Measurements from ENCODE around the gene SCG3. TPM values are rescaled to one million over a fixed set of nuclear protein-coding genes. Genes with fewer than 3 reads are reported as not detected.

The SCG3 gene
- polyA plus RNA-seq, 1 of the 3 experiments (the other 2 are of a cell fraction) = 0.16 TPM

DNA sequence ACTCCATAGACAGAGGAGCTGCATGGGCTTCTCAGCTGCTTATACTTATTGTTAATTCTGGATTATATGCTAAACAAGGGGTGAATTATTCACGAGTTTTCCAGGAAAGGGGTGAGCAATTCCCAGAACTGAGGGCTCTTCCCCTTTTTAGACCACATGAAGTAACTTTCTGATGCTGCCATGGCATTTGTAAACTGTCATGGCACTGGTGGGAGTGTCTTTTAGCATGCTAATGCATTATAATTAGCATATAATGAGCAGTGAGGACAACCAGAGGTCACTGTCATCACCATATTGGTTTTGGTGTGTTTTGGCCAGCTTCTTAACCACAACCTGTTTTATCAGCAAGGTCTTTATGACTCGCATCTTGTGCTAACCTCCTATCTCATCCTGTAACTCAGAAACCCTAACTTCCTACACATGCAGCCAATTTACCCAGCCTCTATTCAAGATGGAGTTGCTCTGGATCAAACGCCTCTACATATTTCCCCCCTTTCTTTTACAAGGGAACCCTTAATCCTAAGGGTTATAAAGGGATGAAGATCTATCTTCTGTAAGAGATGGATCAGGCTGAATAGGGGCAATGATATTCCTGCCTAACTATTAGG, 46.6 kb upstream of the SCG3 start:
- Histone ChIP-seq H3K36me3 (replicated peaks in 1 of 2; ENCODE audit: control insufficient read depth in 1 of 2, insufficient read depth in 2 of 2, low read length in 1 of 2) (no peaks in the 10 kb centered on the region), H3F3A (replicated peaks; ENCODE audit: insufficient read depth) (no peaks in the 10 kb centered on the region), H3K4me3 (ENCODE audit: low read depth in 2 of 2, low read length in 1 of 2) (no peak overlapping the region), H3K9me2 (no peaks in the 10 kb centered on the region), H3K27me3 (ENCODE audit: insufficient read depth) (no peaks in the 10 kb centered on the region), H2AFZ (ENCODE audit: low read depth) (no peak overlapping the region), H3K4me1 (ENCODE audit: control insufficient read depth in 1 of 2, insufficient read depth in 2 of 2, low read depth in 1 of 2, low read length in 1 of 2) (no peaks in the 10 kb centered on the region), H3K79me2 (ENCODE audit: insufficient read depth) (no peaks in the 10 kb centered on the region), H4K20me1 (ENCODE audit: insufficient read depth) (no peaks in the 10 kb centered on the region), H3K9ac (no peak overlapping the region), H3K27ac (ENCODE audit: low read depth in 2 of 2, low read length in 1 of 2) (no peak overlapping the region), H3K4me2 (no peak overlapping the region), H3K9me3 (no peaks in the 10 kb centered on the region)
- ChIA-PET CTCF (interaction anchor here (1.1 to 3.5 kb wide), 3 partner anchors 15 to 141 kb away, joined by 3 to 16 read pairs (median 5); no protein-coding TSS in a partner anchor), POLR2A (no interaction called here)
- no peak for DNase-seq
- WGBS (ENCODE audit: low lambda C conversion rate) = 40% methylated on average over 3 of the region's 3 CpGs
- TF ChIP-seq NRF1 (IDR thresholded peaks at IDR 0.05; ENCODE audit: low read depth, low read length) (no peak), RXRA (IDR thresholded peaks at IDR 0.05; ENCODE audit: borderline replicate concordance, low read depth) (no peak), RFX5 (IDR thresholded peaks at IDR 0.05; ENCODE audit: low read length) (no peak), MXI1 (IDR thresholded peaks at IDR 0.05; ENCODE audit: low read depth, low read length) (no peak), TEAD4 (IDR thresholded peaks at IDR 0.05; ENCODE audit: borderline replicate concordance, insufficient read depth) (no peak), CHD2 (IDR thresholded peaks at IDR 0.05; ENCODE audit: low read length, partially characterized antibody) (no peak), FOSL2 (IDR thresholded peaks at IDR 0.05; ENCODE audit: borderline replicate concordance, low read depth) (no peak), RAD21 (IDR thresholded peaks at IDR 0.05; ENCODE audit: low read length) (no peak), YY1 (IDR thresholded peaks at IDR 0.05; ENCODE audit: low read depth) (no peak), FOXM1 (IDR thresholded peaks at IDR 0.05; ENCODE audit: low read depth) (no peak), POLR2AphosphoS5 (IDR thresholded peaks at IDR 0.05; ENCODE audit: low read depth, low read length) (no peak), ELF1 (IDR thresholded peaks at IDR 0.05) (no peak), EZH2phosphoT487 (IDR thresholded peaks at IDR 0.05; ENCODE audit: borderline replicate concordance, low read depth) (no peak), GATA2 (CRISPR knock-in tag; IDR thresholded peaks at IDR 0.05) (no peak), MEF2A (IDR thresholded peaks at IDR 0.05; ENCODE audit: borderline replicate concordance, low read depth) (no peak)
- TF ChIP-seq, protein P1, sequence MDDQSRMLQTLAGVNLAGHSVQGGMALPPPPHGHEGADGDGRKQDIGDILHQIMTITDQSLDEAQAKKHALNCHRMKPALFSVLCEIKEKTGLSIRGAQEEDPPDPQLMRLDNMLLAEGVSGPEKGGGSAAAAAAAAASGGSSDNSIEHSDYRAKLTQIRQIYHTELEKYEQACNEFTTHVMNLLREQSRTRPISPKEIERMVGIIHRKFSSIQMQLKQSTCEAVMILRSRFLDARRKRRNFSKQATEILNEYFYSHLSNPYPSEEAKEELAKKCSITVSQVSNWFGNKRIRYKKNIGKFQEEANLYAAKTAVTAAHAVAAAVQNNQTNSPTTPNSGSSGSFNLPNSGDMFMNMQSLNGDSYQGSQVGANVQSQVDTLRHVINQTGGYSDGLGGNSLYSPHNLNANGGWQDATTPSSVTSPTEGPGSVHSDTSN (IDR thresholded peaks at IDR 0.05) = no peak
- TF ChIP-seq, protein P2, sequence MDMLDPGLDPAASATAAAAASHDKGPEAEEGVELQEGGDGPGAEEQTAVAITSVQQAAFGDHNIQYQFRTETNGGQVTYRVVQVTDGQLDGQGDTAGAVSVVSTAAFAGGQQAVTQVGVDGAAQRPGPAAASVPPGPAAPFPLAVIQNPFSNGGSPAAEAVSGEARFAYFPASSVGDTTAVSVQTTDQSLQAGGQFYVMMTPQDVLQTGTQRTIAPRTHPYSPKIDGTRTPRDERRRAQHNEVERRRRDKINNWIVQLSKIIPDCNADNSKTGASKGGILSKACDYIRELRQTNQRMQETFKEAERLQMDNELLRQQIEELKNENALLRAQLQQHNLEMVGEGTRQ (IDR thresholded peaks at IDR 0.05; ENCODE audit: borderline replicate concordance, low read depth, low read length) = no peak
- TF ChIP-seq, protein P3, sequence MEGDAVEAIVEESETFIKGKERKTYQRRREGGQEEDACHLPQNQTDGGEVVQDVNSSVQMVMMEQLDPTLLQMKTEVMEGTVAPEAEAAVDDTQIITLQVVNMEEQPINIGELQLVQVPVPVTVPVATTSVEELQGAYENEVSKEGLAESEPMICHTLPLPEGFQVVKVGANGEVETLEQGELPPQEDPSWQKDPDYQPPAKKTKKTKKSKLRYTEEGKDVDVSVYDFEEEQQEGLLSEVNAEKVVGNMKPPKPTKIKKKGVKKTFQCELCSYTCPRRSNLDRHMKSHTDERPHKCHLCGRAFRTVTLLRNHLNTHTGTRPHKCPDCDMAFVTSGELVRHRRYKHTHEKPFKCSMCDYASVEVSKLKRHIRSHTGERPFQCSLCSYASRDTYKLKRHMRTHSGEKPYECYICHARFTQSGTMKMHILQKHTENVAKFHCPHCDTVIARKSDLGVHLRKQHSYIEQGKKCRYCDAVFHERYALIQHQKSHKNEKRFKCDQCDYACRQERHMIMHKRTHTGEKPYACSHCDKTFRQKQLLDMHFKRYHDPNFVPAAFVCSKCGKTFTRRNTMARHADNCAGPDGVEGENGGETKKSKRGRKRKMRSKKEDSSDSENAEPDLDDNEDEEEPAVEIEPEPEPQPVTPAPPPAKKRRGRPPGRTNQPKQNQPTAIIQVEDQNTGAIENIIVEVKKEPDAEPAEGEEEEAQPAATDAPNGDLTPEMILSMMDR (IDR thresholded peaks at IDR 0.05) = no peak
- TF ChIP-seq, protein P4, sequence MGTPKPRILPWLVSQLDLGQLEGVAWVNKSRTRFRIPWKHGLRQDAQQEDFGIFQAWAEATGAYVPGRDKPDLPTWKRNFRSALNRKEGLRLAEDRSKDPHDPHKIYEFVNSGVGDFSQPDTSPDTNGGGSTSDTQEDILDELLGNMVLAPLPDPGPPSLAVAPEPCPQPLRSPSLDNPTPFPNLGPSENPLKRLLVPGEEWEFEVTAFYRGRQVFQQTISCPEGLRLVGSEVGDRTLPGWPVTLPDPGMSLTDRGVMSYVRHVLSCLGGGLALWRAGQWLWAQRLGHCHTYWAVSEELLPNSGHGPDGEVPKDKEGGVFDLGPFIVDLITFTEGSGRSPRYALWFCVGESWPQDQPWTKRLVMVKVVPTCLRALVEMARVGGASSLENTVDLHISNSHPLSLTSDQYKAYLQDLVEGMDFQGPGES (IDR thresholded peaks at IDR 0.05; ENCODE audit: low read depth, low read length) = no peak
- TF ChIP-seq, protein P5, sequence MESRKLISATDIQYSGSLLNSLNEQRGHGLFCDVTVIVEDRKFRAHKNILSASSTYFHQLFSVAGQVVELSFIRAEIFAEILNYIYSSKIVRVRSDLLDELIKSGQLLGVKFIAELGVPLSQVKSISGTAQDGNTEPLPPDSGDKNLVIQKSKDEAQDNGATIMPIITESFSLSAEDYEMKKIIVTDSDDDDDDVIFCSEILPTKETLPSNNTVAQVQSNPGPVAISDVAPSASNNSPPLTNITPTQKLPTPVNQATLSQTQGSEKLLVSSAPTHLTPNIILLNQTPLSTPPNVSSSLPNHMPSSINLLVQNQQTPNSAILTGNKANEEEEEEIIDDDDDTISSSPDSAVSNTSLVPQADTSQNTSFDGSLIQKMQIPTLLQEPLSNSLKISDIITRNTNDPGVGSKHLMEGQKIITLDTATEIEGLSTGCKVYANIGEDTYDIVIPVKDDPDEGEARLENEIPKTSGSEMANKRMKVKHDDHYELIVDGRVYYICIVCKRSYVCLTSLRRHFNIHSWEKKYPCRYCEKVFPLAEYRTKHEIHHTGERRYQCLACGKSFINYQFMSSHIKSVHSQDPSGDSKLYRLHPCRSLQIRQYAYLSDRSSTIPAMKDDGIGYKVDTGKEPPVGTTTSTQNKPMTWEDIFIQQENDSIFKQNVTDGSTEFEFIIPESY (IDR thresholded peaks at IDR 0.05; ENCODE audit: borderline replicate concordance, low read depth) = no peak
